Breast epithelium (tissue), 3 donors: ENCODE results near the gene FZD2.

Experiments used
- POLR2A ChIP-seq: fragments of 450-650 bp; IDR thresholded peaks from one replicate; pipeline ENCODE4 v1.6.1; 2016; ENCODE audit warnings: antibody characterized with exemption, mild to moderate bottlenecking, moderate library complexity
- POLR2AphosphoS5 ChIP-seq, 3 donors: sonication (generic); formaldehyde crosslinking; IDR thresholded peaks; one replicate each; pipeline ENCODE4 v1.6.1; 2017; ENCODE audit warnings: antibody characterized with exemption in 3 of 3
- TF ChIP-seq, protein P1 (sequence below), 3 donors: fragments of 450-650 bp; IDR thresholded peaks; one replicate each; pipeline ENCODE4 v1.5.1; 2016 to 2017; ENCODE audit warnings: antibody characterized with exemption in 3 of 3, mild to moderate bottlenecking in 3 of 3, moderate library complexity in 3 of 3

DNA sequence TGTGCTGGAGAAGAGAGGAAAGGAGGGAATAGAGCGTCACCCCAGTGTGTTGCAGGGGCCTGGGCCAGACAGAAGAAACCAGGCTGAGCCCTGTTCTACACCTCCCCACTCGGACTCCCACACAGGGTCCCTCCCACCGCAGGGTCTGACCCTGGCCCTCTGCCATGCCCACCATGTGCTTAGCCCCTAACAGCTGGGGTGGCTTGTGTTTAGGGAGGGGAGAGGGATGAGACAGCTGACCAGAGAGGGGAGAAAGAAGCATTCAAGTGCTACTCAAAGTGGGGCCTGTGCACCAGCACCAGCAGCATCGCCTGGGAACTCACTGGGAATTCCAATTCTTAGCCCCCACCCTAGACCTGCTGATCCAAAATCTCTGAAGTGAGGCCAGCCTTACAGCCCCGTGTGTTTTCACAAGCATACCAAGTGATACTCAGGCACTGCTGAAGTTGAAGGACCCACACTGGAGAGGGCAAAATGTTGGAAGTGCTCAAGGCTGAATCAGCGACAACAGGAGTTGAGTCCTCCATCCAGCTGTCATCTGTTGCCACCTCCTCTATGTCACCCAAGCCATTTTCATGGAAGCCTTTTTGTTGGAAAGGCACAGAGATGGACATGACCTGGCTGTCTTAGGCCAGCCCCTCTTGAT is 47.0 kb downstream of the FZD2 start:
- TF ChIP-seq, protein P1, sequence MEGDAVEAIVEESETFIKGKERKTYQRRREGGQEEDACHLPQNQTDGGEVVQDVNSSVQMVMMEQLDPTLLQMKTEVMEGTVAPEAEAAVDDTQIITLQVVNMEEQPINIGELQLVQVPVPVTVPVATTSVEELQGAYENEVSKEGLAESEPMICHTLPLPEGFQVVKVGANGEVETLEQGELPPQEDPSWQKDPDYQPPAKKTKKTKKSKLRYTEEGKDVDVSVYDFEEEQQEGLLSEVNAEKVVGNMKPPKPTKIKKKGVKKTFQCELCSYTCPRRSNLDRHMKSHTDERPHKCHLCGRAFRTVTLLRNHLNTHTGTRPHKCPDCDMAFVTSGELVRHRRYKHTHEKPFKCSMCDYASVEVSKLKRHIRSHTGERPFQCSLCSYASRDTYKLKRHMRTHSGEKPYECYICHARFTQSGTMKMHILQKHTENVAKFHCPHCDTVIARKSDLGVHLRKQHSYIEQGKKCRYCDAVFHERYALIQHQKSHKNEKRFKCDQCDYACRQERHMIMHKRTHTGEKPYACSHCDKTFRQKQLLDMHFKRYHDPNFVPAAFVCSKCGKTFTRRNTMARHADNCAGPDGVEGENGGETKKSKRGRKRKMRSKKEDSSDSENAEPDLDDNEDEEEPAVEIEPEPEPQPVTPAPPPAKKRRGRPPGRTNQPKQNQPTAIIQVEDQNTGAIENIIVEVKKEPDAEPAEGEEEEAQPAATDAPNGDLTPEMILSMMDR (IDR thresholded peaks at IDR 0.05): no peak
- no peak for TF ChIP-seq POLR2A
- TF ChIP-seq POLR2AphosphoS5 (IDR thresholded peaks at IDR 0.05): no peak
